Measurements from ENCODE around the gene IL36A.

IL36A gene

DNA sequence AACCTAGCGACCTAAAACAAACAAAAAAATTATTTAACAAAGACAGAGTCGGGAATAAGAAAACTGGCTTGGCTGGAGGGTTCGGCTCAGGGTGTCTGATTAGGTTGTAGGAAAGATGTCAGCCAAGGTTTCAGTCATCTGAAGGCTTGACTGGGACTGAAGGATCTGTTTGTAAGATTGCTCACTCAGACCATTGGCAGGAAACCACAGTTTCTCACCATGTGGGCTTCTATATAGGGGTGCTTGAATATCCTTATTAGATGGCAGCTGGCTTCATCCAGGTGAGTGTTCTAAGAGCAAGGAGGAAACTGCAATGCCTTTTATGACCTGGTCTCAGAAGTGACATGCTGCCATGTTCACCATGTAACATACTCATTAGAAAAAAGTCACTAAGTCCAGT is 48.4 kb downstream of the IL36A start:
- DNase-seq: no peak

DNA sequence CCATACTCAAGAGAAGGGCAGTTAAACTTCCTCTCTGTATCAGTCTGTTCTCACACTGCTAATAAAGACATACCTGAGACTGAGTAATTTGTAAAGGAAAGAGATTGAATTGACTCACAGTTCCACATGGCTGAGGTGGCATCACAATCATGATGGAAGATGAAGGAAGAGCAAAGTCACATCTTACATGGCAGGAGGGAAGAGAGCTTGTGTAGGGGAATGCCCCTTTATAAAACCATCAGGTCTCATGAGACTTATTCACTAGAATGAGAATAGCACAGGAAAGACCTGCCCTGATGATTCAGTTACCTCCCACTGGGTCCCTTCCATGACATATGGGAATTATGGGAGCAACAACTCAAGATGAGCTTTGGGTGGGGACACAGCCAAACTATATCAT is 48.8 kb downstream of the IL36A start:
- DNase-seq: no peak

DNA sequence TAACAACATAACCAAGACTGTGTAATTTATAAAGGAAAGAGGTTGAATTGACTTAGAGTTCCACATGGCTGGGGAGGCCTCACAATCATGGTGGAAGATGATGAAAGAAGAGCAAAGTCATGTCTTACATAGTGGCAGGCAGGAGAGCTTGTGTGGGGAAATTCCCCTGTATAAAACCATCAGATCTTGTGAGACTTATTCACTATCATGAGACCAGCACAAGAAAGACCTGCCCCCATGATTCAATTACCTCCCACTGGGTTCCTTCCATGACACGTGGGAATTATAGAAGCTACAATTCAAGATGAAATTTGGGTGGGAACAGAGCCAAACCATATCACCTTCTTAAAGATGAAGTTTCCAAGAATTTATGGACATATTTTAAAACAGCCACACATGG is 51.3 kb downstream of the IL36A start:
- DNase-seq: no peak

DNA sequence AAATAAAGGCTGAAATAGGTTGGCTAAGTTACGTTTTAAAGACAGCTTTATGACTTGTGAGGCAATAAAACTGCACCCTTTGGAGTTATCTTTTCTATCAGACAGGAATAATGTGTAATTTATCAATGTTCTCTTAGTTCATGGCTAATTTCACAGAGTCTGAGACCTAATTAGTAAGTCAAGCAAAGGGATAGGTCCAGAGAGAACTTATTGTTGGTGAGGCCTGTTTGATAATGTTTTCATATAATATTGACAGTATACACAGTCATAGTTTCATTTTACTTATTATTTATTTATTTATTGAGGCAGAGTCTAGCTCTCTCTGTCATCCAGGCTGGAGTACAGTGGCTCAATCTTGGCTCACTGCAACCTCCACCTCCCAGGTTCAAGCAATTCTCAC is 51.9 kb downstream of the IL36A start:
- no peak for DNase-seq
